ENCODE results near the gene TXNRD1. TPM values are rescaled to one million over a fixed set of nuclear protein-coding genes. Genes with fewer than 3 reads are reported as not detected.

Gene TXNRD1
- total RNA-seq, 4 donors from 2014 or later = 76.0 to 141 (median 97.8) TPM

DNA sequence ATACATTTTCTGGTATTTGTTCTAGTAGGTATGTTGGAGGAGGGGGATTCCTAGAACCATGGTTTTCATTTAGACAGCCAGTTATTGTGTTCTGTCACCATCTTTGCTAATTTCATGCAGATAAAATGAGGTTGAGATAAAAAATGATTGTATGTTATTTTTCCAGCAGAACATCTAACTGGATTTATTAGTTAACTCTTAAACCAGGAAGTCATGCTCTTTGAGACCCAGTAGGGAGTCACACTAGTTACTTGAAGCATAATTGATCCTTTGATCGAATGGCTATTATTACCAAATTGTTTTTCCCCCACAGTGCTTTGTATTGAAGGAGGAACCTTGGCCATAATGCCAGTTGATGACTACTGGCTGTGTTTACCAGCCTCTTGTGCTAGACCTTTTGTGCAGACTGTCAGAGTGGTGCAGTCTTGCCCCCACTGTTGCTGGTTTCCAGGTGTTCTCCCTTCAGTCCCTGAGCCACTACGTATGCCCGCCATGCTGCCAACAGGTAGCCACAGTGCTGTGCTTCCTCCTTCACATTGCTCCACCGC lies 93.9 kb downstream of the TXNRD1 start:
- Histone ChIP-seq H3K4me3 (no peak overlapping the region), H3K4me1 (peaks cover 0 to 5% of the 10 kb centered on the region in 2 donors), H3K9me3 (no peaks in the 10 kb centered on the region), H3K27ac (no peak overlapping the region), H3K27me3 (no peaks in the 10 kb centered on the region), H3K36me3 (no peaks in the 10 kb centered on the region)
- intact Hi-C loops (cut with DNase I; ENCODE audit: low total_unique reads) = no loop called here
- no peak for TF ChIP-seq POLR2A (IDR thresholded peaks at IDR 0.05)
- TF ChIP-seq, protein P1, sequence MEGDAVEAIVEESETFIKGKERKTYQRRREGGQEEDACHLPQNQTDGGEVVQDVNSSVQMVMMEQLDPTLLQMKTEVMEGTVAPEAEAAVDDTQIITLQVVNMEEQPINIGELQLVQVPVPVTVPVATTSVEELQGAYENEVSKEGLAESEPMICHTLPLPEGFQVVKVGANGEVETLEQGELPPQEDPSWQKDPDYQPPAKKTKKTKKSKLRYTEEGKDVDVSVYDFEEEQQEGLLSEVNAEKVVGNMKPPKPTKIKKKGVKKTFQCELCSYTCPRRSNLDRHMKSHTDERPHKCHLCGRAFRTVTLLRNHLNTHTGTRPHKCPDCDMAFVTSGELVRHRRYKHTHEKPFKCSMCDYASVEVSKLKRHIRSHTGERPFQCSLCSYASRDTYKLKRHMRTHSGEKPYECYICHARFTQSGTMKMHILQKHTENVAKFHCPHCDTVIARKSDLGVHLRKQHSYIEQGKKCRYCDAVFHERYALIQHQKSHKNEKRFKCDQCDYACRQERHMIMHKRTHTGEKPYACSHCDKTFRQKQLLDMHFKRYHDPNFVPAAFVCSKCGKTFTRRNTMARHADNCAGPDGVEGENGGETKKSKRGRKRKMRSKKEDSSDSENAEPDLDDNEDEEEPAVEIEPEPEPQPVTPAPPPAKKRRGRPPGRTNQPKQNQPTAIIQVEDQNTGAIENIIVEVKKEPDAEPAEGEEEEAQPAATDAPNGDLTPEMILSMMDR (IDR thresholded peaks at IDR 0.05) = no peak
- DNase-seq = no peak

DNA sequence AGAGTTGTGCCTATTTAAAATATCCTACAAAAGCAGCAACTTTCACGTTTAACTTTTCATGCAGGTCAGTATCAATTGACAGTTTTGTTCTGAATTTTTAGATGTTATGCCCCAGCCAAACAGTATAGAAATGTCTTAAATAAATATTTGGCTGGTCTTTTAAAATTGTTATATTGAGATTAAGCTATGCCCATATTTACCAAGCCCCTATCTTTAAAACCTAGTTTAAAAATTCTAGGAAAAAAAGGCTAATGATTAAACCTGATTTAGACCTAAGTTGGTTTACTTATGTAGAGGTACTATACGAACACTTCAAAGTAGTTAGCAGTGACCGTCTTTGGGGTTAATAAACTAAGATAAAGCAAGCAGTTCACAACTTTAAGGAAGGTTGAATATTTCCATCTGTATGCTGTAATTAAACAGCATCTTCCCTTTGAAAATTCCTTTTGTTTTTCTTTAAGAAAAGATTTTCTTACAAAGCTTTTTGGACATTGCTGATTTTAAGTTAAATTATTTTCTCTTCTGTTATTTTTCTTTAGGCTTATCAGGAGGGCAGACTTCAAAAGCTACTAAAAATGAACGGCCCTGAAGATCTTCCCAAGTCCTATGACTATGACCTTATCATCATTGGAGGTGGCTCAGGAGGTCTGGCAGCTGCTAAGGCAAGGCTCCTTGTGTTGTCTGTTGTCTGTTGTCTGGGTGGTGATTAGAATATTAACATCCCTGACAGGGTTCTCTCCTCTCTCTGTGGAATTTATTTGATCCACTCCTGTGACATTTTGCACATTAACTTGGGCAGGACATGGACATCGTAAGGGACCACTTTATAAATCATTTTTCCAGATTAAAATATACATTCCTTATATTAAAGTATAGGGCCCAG lies 95.4 kb downstream of the TXNRD1 start:
- intact Hi-C loops (cut with DNase I; ENCODE audit: low total_unique reads) = no loop called here
- Histone ChIP-seq H3K4me3 (no peak overlapping the region), H3K4me1 (peaks cover 0 to 3% of the 10 kb centered on the region in 2 donors), H3K27ac (no peak overlapping the region), H3K36me3 (no peaks in the 10 kb centered on the region), H3K9me3 (no peaks in the 10 kb centered on the region), H3K27me3 (no peaks in the 10 kb centered on the region)
- no peak for DNase-seq
- TF ChIP-seq, protein P1 (IDR thresholded peaks at IDR 0.05) = no peak
- TF ChIP-seq POLR2A (IDR thresholded peaks at IDR 0.05) = no peak

DNA sequence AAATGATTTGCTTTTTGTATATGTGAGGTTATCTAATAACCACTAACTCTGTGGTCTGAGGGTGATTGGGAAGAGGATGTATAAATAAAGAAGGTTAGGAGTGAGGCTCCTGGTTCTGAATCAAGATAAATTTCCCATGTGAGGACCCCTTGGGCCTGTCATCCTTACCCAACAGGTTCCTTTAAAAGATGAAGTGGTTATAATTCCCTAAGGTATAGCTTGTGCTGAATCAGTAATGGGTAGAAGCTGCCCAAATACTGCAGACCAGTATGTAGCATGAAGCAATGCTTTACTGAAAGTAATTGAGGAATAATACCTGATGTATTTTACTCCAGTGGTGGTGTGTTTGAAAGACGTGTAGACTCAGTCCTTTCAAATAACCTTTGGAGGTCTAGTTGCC lies 96.6 kb downstream of the TXNRD1 start:
- H3K4me3 ChIP-seq = no peak overlapping the region
- H3K27ac ChIP-seq = no peak overlapping the region
- DNase-seq = no peak
- no peaks in the 10 kb centered on the region for H3K27me3 ChIP-seq
- TF ChIP-seq, protein P1 (IDR thresholded peaks at IDR 0.05) = no peak
- TF ChIP-seq POLR2A (IDR thresholded peaks at IDR 0.05) = no peak
- no peaks in the 10 kb centered on the region for H3K4me1 ChIP-seq
- intact Hi-C loops (cut with DNase I; ENCODE audit: low total_unique reads) = no loop called here
- no peaks in the 10 kb centered on the region for H3K36me3 ChIP-seq
- no peaks in the 10 kb centered on the region for H3K9me3 ChIP-seq

DNA sequence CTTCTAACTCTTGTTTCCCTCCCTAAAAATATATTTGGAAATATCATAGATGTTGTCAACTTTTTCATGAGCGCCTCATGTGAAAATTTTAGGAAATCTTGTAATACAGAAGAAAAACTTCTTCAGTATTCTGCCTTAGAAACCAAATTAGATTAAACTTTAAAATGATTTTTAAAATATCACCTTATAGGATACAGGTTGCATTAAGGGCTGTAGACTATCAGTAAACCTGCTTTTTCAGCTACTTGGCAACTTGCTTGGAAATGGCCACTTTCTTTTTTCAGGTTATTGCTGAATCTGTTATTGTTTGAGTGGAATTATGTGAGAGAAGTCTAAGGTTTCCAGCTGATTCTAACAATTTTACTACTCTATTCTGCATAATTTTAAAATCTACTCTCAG lies 97.1 kb downstream of the TXNRD1 start:
- no peaks in the 10 kb centered on the region for H3K4me1 ChIP-seq
- no peaks in the 10 kb centered on the region for H3K27me3 ChIP-seq
- H3K9me3 ChIP-seq = no peaks in the 10 kb centered on the region
- no peak overlapping the region for H3K4me3 ChIP-seq
- H3K36me3 ChIP-seq = no peaks in the 10 kb centered on the region
- DNase-seq = no peak
- TF ChIP-seq, protein P1 (IDR thresholded peaks at IDR 0.05) = no peak
- no peak for TF ChIP-seq POLR2A (IDR thresholded peaks at IDR 0.05)
- intact Hi-C loops (cut with DNase I; ENCODE audit: low total_unique reads) = no loop called here
- H3K27ac ChIP-seq = no peak overlapping the region

DNA sequence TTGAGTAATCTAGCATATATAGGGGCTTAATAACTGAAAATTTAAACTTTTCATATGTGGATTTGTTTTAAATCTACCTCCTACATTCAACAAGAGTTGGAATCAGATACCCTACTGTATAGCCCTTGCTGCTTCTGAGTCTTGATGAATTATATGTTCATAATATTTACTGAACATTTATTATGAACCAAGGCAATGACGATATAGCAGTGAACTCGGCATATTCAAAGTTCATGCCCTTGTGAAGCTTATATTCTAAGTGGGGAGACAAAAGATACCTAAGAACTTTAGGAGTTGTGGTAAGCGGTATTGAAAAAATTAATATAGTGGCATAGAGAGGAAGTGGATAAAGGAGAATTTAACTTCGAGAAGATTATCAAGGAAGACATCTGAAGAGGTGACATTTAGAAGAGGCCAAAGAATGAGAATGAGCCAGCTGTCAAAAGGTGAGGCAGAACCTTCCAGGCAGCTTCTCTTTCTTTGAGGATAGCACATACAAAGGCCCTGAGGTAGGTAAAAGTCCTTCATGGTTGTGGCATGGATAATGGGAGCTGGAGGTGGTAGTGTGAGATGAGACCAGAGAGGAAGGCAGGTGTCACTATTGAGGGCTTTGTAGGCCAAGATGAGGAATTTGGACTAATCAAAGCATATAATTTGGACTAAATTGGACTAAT lies 98.1 kb downstream of the TXNRD1 start:
- Histone ChIP-seq H3K27me3 (no peaks in the 10 kb centered on the region), H3K27ac (no peak overlapping the region), H3K4me1 (no peaks in the 10 kb centered on the region), H3K9me3 (no peaks in the 10 kb centered on the region), H3K4me3 (no peak overlapping the region), H3K36me3 (no peaks in the 10 kb centered on the region)
- TF ChIP-seq POLR2A (IDR thresholded peaks at IDR 0.05) = no peak
- TF ChIP-seq, protein P1 (IDR thresholded peaks at IDR 0.05) = no peak
- no peak for DNase-seq
- intact Hi-C loops (cut with DNase I; ENCODE audit: low total_unique reads) = no loop called here

All from uterus (tissue), 4 donors.